Natural killer cell (primary cell): ENCODE data around the gene RAB3B. TPM values are rescaled to one million over a fixed set of nuclear protein-coding genes. Genes with fewer than 3 reads are reported as not detected.

ENCODE experiments used
- total RNA-seq, 4 donors: library from RNA; stranded (reverse); fragments of 120-200 nt in 1 of 4; gene quantifications; one replicate each; pipeline versions ENCODE4 v1.2.3 to v1.2.4, GENCODE V29; 2013 to 2022

Gene RAB3B
- total RNA-seq, 3 donors from 2014 or later (not counting 1 experiment from before 2014, with no cell fraction given), result 0.03 TPM; not detected in 2

Other genes with a start within 250 kb of the RAB3B start
- gene NRDC, start 112.0 kb downstream of the RAB3B start, total RNA-seq, result 100 to 1,000 TPM; 122 to 165 (median 145) TPM
- 10 to 100 TPM; 12.6 to 13.8 (median 13.2) TPM for gene KTI12, start 43.1 kb upstream of the RAB3B start, total RNA-seq
- 10 to 100 TPM; 35.0 to 39.4 (median 38.7) TPM for gene TXNDC12, start 64.5 kb upstream of the RAB3B start, total RNA-seq
- gene BTF3L4, start 65.6 kb upstream of the RAB3B start, total RNA-seq, result 10 to 100 TPM; 24.2 to 25.3 (median 25.2) TPM
- gene ZFYVE9, start 151.4 kb upstream of the RAB3B start, total RNA-seq, result 1 to 10 TPM; 1.1 to 2.3 (median 1.8) TPM